Measurements from ENCODE around the gene GIMAP4. TPM values are rescaled to one million over a fixed set of nuclear protein-coding genes. Genes with fewer than 3 reads are reported as not detected.

The GIMAP4 gene
- not detected in 5 replicates for total RNA-seq (2022; extraction: Qiagen RNA extraction)

GRCh38 chr7:150567169-150567568 lies at the start of gene GIMAP4:
TSS of gene GIMAP4 (plus strand) at chr7:150567390. CDS start at chr7:150569902, 2,512 bp downstream.

Other genes with a start within 250 kb of the GIMAP4 start
- gene LRRC61, start 244.0 kb upstream of the GIMAP4 start, total RNA-seq (2022; extraction: Qiagen RNA extraction) = 0.07 to 0.21 TPM (median 0.11 TPM) in 5 replicates
- gene ACTR3C, start 243.8 kb upstream of the GIMAP4 start, total RNA-seq (2022; extraction: Qiagen RNA extraction) = not detected in 5 replicates
- not detected in 5 replicates for gene RARRES2, start 225.8 kb upstream of the GIMAP4 start, total RNA-seq (2022; extraction: Qiagen RNA extraction)
- 71.0 to 85.8 TPM (median 82.8 TPM) in 5 replicates for gene REPIN1, start 198.6 kb upstream of the GIMAP4 start, total RNA-seq (2022; extraction: Qiagen RNA extraction)
- 4.7 to 7.8 TPM (median 6.1 TPM) in 5 replicates for gene ZNF775, start 188.1 kb upstream of the GIMAP4 start, total RNA-seq (2022; extraction: Qiagen RNA extraction)
- gene GIMAP8, start 116.8 kb upstream of the GIMAP4 start, total RNA-seq (2022; extraction: Qiagen RNA extraction) = not detected in 5 replicates
- gene GIMAP7, start 52.5 kb upstream of the GIMAP4 start, total RNA-seq (2022; extraction: Qiagen RNA extraction) = not detected in 5 replicates
- not detected in 5 replicates for gene GIMAP6, start 65.0 kb downstream of the GIMAP4 start, total RNA-seq (2022; extraction: Qiagen RNA extraction)
- 0.08 to 0.15 TPM (median 0.09 TPM) in 3 of 5 replicates, not detected in the others for gene GIMAP2, start 118.3 kb downstream of the GIMAP4 start, total RNA-seq (2022; extraction: Qiagen RNA extraction)
- gene GIMAP1, start 149.2 kb downstream of the GIMAP4 start, total RNA-seq (2022; extraction: Qiagen RNA extraction) = not detected in 5 replicates
- gene GIMAP5, start 170.0 kb downstream of the GIMAP4 start, total RNA-seq (2022; extraction: Qiagen RNA extraction) = not detected in 5 replicates
- 0.10 to 0.17 TPM (median 0.13 TPM) in 3 of 5 replicates, not detected in the others for gene TMEM176B, start 233.0 kb downstream of the GIMAP4 start, total RNA-seq (2022; extraction: Qiagen RNA extraction)
- not detected in 5 replicates for gene TMEM176A, start 233.4 kb downstream of the GIMAP4 start, total RNA-seq (2022; extraction: Qiagen RNA extraction)